HG02970 (cell line): ENCODE results near the gene MIA3.
"Not testable (repeated sequence)": the region's sequence is repeated elsewhere in the genome, so short reads cannot be mapped to it uniquely, and the experiment has no call there.

Source experiments
- ATAC-seq: cut with Tn5 transposase; IDR thresholded peaks from one replicate; pipeline ENCODE4 v1.9.1; 2021; ENCODE audit warnings: mild to moderate bottlenecking, moderate library complexity, moderate number of reproducible peaks; ENCODE audit not compliant: unreplicated experiment, low FRiP score

The MIA3 gene, protein sequence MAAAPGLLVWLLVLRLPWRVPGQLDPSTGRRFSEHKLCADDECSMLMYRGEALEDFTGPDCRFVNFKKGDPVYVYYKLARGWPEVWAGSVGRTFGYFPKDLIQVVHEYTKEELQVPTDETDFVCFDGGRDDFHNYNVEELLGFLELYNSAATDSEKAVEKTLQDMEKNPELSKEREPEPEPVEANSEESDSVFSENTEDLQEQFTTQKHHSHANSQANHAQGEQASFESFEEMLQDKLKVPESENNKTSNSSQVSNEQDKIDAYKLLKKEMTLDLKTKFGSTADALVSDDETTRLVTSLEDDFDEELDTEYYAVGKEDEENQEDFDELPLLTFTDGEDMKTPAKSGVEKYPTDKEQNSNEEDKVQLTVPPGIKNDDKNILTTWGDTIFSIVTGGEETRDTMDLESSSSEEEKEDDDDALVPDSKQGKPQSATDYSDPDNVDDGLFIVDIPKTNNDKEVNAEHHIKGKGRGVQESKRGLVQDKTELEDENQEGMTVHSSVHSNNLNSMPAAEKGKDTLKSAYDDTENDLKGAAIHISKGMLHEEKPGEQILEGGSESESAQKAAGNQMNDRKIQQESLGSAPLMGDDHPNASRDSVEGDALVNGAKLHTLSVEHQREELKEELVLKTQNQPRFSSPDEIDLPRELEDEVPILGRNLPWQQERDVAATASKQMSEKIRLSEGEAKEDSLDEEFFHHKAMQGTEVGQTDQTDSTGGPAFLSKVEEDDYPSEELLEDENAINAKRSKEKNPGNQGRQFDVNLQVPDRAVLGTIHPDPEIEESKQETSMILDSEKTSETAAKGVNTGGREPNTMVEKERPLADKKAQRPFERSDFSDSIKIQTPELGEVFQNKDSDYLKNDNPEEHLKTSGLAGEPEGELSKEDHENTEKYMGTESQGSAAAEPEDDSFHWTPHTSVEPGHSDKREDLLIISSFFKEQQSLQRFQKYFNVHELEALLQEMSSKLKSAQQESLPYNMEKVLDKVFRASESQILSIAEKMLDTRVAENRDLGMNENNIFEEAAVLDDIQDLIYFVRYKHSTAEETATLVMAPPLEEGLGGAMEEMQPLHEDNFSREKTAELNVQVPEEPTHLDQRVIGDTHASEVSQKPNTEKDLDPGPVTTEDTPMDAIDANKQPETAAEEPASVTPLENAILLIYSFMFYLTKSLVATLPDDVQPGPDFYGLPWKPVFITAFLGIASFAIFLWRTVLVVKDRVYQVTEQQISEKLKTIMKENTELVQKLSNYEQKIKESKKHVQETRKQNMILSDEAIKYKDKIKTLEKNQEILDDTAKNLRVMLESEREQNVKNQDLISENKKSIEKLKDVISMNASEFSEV (N-terminal part only)

GRCh38 chr1:222618001-222618879 is at the start of gene MIA3:
Gene MIA3, plus strand, starts transcription at chr1:222618097. Its CDS starts 14 bp downstream, at chr1:222618111.
- ATAC-seq, result peak; percentile 61

GRCh38 chr1:222570837-222571236 is 47.1 kb upstream of the MIA3 start:
- ATAC-seq, result no peak

- ATAC-seq, result no peak
These were observed 38.6 kb upstream of the MIA3 start for GRCh38 chr1:222579316-222579715.

DNA sequence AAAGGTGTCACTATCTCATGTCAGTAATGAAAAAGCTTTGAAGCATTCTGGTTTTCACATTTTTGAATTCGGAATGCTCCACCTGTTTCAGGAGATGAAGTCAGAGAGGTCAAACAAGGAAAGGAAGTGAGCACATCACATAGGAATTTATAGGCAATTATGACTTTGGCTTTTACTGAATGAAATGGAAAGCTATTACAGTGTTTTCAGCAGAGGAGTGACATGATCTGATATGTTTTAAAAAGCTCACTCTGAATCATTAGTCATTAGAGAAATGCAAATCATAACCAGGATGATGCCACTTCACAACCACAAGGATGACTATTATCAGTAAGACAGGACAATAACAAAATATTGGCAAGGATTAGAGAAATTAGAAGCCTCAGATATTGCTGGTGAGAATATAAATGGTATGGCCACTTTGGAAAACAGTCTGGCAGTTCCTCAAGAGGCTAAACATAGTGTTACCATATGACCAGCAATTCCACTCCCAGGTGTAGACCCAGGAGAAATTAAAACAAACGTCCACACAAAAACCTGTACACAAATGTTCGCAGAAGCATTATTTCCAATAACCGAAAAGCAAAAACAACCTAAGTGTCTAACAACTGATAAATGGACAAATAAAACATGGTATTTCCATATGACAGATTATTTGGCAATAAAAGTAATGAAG is 35.7 kb upstream of the MIA3 start:
- no peak for ATAC-seq

GRCh38 chr1:222583079-222583478 is 34.8 kb upstream of the MIA3 start:
- ATAC-seq, result peak; percentile 74

DNA sequence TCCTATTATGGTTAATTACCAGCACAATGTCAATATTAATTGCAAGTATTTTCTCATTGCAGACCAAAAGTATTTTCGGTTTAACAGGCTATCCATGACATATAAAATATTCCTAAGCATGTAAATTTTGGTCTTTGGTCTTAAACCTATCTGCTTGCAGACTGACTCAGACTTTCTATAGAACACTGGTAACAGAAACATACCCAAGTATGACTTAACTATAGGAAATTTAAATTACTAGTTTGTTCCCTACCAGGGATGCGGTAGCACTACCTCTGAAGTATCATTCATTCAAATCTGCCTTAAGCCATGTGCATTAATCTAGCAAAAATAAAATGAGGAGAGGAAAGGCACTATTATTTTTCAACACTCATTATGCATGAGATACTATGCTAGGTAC is 31.1 kb upstream of the MIA3 start:
- no peak for ATAC-seq

- ATAC-seq, result no peak
These were observed 29.8 kb upstream of the MIA3 start for GRCh38 chr1:222588135-222588534.

DNA sequence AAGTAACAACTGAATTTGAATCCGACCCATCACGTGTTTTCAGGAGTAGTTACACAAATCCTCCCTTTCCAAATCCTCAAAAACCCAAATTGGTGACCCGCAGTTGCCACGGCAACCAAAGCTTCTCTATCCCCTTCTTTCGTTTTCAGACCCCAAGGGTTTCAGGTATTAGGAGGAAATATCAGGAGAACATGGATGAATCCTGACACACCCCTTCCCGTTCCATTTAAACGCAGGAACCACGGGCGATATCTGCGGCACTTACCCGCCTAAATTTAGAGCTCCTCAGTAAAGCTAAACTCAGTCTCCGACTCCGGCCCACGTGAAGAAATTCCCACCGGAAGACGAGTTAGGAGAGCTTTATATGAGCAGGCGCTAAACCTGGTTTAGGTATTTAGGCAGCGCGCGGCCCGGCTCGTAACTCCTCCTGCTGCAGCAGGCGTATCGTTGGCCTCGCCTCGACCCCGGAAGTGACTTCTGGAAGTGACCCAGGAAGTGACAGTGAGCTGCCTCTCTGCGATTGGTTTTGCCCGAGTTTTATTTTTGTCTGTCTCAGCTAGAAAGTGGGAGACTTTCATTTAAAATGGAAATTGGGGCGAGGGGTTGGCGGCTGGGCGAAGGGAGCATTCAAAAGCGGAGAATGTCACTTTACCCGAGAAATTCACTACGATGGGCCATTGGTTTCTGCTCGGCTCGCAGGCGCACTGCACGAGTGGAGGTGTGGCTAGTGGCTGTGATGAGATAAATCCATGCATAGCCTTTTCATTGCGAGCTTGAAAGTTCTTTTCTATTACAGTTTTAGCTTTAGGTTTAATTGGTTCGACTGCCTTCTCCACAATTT is 28.2 kb upstream of the MIA3 start, which contains the start of gene TAF1A:
TAF1A (minus strand) TSS at position 472 of the 841 bp plus-strand sequence.
- ATAC-seq, result peak; percentile 96

DNA sequence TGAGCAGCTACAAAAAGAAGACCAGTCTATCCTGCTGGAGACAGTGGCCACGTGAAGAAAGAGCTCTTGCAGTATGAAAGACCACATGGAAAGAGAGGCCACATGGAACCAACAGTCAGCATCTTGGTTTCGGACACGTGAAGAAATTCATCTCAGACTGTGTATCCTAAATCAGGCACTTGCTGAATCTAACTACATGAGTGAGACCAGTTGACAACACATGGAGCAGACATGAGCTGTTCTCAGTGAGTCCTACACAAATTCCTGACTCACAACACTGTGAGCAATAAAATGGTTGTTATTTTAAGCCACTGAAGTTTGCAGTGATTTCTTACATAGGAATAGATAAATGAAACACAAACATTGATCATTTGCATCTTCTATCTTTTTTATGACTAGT is 25.7 kb upstream of the MIA3 start:
- no peak for ATAC-seq

DNA sequence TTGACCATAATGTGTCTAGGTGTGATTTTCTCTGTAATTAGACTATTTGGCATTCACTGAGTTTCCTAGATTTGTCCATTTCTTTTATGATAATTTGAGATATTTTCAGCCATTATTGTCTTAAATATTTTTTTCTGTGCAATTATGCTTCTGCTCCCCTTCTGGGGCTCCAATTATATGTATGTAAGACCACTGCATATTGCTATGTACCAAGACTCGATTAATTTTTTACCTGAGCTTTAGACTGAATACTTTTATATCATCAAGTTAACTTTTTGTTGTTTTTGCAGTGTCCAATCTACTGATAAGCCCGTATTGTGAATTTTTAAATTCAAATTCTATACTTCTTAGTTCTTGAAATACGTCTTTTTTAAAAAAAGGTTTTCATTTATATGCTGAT is 23.1 kb upstream of the MIA3 start:
- no peak for ATAC-seq

DNA sequence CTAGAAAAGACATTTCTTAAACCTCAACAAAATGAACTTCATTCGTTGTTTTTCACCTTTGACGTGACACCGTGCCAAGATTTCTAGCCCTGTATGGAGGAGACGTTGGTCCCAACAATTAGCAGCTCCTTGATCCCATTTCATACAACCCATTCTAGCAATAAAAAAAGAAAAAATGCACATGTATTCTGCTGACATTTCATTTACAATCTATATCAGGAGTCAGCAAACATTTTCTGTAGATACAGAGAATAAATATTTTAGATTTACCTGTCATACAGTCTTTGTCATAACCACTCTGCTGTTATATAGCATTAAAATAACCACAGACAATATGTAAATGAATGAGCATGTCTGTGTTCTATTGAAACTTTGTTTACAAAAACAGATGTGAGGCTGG is 21.2 kb upstream of the MIA3 start:
- no peak for ATAC-seq

GRCh38 chr1:222600281-222600680 is 17.6 kb upstream of the MIA3 start:
- no peak for ATAC-seq

GRCh38 chr1:222601257-222601656 is 16.6 kb upstream of the MIA3 start:
- ATAC-seq, result no peak

- ATAC-seq, result no peak
These were observed 11.1 kb upstream of the MIA3 start for GRCh38 chr1:222606757-222607156.

DNA sequence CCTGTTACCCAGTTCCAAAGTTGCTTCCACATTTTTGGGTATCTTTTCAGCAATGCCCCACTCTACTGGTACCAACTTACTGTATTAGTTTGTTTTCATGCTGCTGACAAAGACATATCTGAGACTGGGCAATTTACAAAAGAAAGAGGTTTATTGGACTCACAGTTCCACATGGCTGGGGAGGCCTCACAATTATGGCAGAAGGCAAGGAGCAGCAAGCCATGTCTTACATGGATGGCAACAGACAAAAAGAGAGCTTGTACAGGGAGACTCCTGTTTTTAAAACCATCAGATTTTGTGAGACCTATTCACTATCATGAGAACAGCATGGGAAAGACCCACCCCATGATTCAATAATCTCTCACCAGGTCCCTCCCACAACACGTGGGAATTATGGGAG is 8.8 kb upstream of the MIA3 start:
- ATAC-seq, result not testable (repeated sequence)

GRCh38 chr1:222610728-222611127 is 7.2 kb upstream of the MIA3 start:
- no peak for ATAC-seq

GRCh38 chr1:222613627-222614026 is 4.3 kb upstream of the MIA3 start:
- ATAC-seq, result no peak

DNA sequence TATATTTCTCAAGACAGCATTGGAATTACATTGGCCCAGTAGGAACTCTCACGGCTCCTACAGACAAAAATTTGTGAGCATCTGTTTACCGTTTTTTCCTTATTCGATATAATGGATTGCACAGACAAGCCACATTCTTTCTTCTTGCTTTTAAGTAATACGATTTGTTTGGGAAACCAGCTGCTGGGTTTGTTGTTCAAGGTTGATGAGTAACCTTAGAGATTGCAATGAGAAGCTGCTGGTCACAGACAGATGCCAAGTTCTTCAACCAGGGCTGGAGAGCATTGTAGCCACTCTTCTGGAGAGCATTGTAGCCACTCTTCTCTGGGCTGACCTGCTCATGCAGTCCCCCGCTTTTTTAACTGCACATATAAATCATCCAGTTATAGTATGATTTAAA is 1.4 kb upstream of the MIA3 start:
- no peak for ATAC-seq
